CD8-positive, alpha-beta memory T cell (primary cell): ENCODE measurements around the gene ACBD5. TPM values are rescaled to one million over a fixed set of nuclear protein-coding genes. Genes with fewer than 3 reads are reported as not detected.
"Not testable (repeated sequence)": the region's sequence is repeated elsewhere in the genome, so short reads cannot be mapped to it uniquely, and the experiment has no call there.

Experiments
- CTCF ChIA-PET: fragments of 350-600 bp; sonication (Branson Sonifier 250); formaldehyde crosslinking; loops from one replicate; lab custom pipeline; 2021; ENCODE audit warnings: antibody characterized with exemption; lab: Charles Lee
- POLR2A ChIA-PET: fragments of 350-600 bp; sonication (Branson Sonifier 250); formaldehyde crosslinking; loops from one replicate; lab custom pipeline; 2021; ENCODE audit warnings: antibody characterized with exemption; lab: Charles Lee
- DNase-seq, 5 donors: peaks; one replicate each; pipeline versions ENCODE4 v3.0.0 to v3.0.0-alpha.2; 2020 to 2022; ENCODE audit warnings: mixed read lengths in 1 of 5
- H3K27ac ChIP-seq: one replicate; pipeline ENCODE4 v1.7.0; 2013; ENCODE audit warnings: low read depth, mild to moderate bottlenecking, low read length, moderate library complexity
- H3K27me3 ChIP-seq: 2 replicates; pipeline ENCODE4 v1.7.0; 2013; ENCODE audit warnings: low read length, mild to moderate bottlenecking; ENCODE audit not compliant: insufficient read depth, poor library complexity, severe bottlenecking
- H3K36me3 ChIP-seq: 2 replicates; pipeline ENCODE4 v1.7.0; 2013; ENCODE audit warnings: mild to moderate bottlenecking, low read length, moderate library complexity; ENCODE audit not compliant: insufficient read depth
- H3K4me1 ChIP-seq: 2 replicates; pipeline ENCODE4 v1.7.0; 2013; ENCODE audit warnings: mild to moderate bottlenecking, low read length, moderate library complexity; ENCODE audit not compliant: insufficient read depth
- H3K4me3 ChIP-seq: 2 replicates; pipeline ENCODE4 v1.7.0; 2013; ENCODE audit warnings: mild to moderate bottlenecking, low read length
- H3K9me3 ChIP-seq: 2 replicates; pipeline ENCODE4 v1.7.0; 2013; ENCODE audit warnings: mild to moderate bottlenecking, low read length
- H3K27ac Mint-ChIP-seq, 8 donors: one replicate each; pipeline ENCODE4 v1.8.0; 2020 to 2021; ENCODE audit warnings: mixed read lengths in 8 of 8, mild to moderate bottlenecking in 6 of 8, inconsistent platforms in 3 of 8, moderate library complexity in 3 of 8
- H3K27me3 Mint-ChIP-seq, 2 donors: one replicate each; pipeline ENCODE4 v1.8.0; 2020 to 2021; ENCODE audit warnings: mixed read lengths in 2 of 2, mild to moderate bottlenecking in 1 of 2, moderate library complexity in 1 of 2
- H3K36me3 Mint-ChIP-seq, 3 donors: one replicate each; pipeline ENCODE4 v1.8.0; 2020 to 2021; ENCODE audit warnings: mixed read lengths in 3 of 3, inconsistent platforms in 1 of 3, mild to moderate bottlenecking in 1 of 3
- H3K4me1 Mint-ChIP-seq, 3 donors: one replicate each; pipeline ENCODE4 v1.8.0; 2020 to 2021; ENCODE audit warnings: mixed read lengths in 3 of 3, inconsistent platforms in 1 of 3, mild to moderate bottlenecking in 1 of 3
- H3K4me3 Mint-ChIP-seq, 7 donors: one replicate each; pipeline ENCODE4 v1.8.0; 2020 to 2021; ENCODE audit warnings: mixed read lengths in 7 of 7, mild to moderate bottlenecking in 6 of 7, moderate library complexity in 4 of 7, inconsistent platforms in 2 of 7
- H3K9me3 Mint-ChIP-seq, 5 donors: one replicate each; pipeline ENCODE4 v1.8.0; 2020 to 2022; ENCODE audit warnings: mixed read lengths in 5 of 5, mild to moderate bottlenecking in 3 of 5, moderate library complexity in 2 of 5, inconsistent platforms in 1 of 5
- polyA plus RNA-seq: library from polyadenylated mRNA; unstranded; fragments of 300-500 nt; fragmentation: Illumina TruSeq; gene quantifications from one replicate; pipeline ENCODE4 v1.2.3, GENCODE V29; 2021
- total RNA-seq, 2 experiments: library from RNA; stranded (reverse); gene quantifications; one replicate each; pipeline ENCODE4 v1.2.3, GENCODE V29; 2021

Gene ACBD5
- total and polyA plus RNA-seq, 3 experiments from 2014 or later, result 13.2 to 21.3 (median 19.2) TPM

GRCh38 chr10:27157150-27157549 is 83.4 kb downstream of the ACBD5 start:
- peaks cover 5% of the 10 kb centered on the region for H3K36me3 ChIP-seq
- Mint-ChIP-seq H3K4me3 (peak overlapping the region; percentile 2 to 100 (median 99)), H3K9me3 (peaks cover 0 to 3% (median 0%) of the 10 kb centered on the region in 5 donors), H3K27ac (peak overlapping the region; percentile 58 to 100 (median 100)), H3K4me1 (peaks cover 36 to 48% (median 45%) of the 10 kb centered on the region in 3 donors), H3K36me3 (peaks cover 3 to 57% (median 16%) of the 10 kb centered on the region in 3 donors), H3K27me3 (peaks cover 0 to 9% of the 10 kb centered on the region in 2 donors)
- ChIA-PET CTCF (interaction anchor here (2.1 kb wide), 1 partner anchor 95 kb away, joined by 7 read pairs; no protein-coding TSS in a partner anchor), POLR2A (interaction anchor here (0.6 to 1.4 kb wide), 2 partner anchors 56 to 85 kb away, joined by 3 read pairs; no protein-coding TSS in a partner anchor)
- peaks cover 18% of the 10 kb centered on the region for H3K4me1 ChIP-seq
- H3K4me3 ChIP-seq, result no peak overlapping the region
- no peak for DNase-seq
- H3K9me3 ChIP-seq, result no peaks in the 10 kb centered on the region
- no peak overlapping the region for H3K27ac ChIP-seq
- no peaks in the 10 kb centered on the region for H3K27me3 ChIP-seq

GRCh38 chr10:27156566-27156965 is 84.0 kb downstream of the ACBD5 start:
- not testable (repeated sequence) for H3K9me3 ChIP-seq, H3K27me3 ChIP-seq, DNase-seq, H3K36me3 ChIP-seq, H3K27me3 Mint-ChIP-seq, H3K9me3 Mint-ChIP-seq
- CTCF ChIA-PET, result interaction anchor here (0.6 to 2.1 kb wide), 3 partner anchors 96 to 1303 kb away, joined by 3 to 7 read pairs (median 3); no protein-coding TSS in a partner anchor
- H3K4me3 Mint-ChIP-seq, result peak overlapping the region; percentile 97 to 100 (median 99)
- POLR2A ChIA-PET, result interaction anchor here (0.6 to 3.2 kb wide), 4 partner anchors 55 to 1376 kb away, joined by 3 to 20 read pairs (median 8); partner anchors contain the start of gene ACBD5
- peak overlapping the region; percentile 99 to 100 (median 100) for H3K27ac Mint-ChIP-seq
- peak overlapping the region; percentile 99 for H3K27ac ChIP-seq
- peak overlapping the region; percentile 97 for H3K4me3 ChIP-seq
- H3K36me3 Mint-ChIP-seq, result peaks cover 3 to 54% (median 11%) of the 10 kb centered on the region in 3 donors
- peaks cover 39 to 53% (median 50%) of the 10 kb centered on the region in 3 donors for H3K4me1 Mint-ChIP-seq
- peaks cover 19% of the 10 kb centered on the region for H3K4me1 ChIP-seq

GRCh38 chr10:27155066-27155754 is 85.4 kb downstream of the ACBD5 start, which contains the start of gene MASTL:
Gene MASTL, plus strand, starts transcription at chr10:27155352. Its CDS starts 75 bp downstream, at chr10:27155427.
- H3K4me3 ChIP-seq, result peak within 1 kb of the TSS; percentile 97
- H3K4me1 ChIP-seq, result peaks cover 31% of the 10 kb centered on the region
- peak within 1 kb of the TSS; percentile 99 to 100 (median 100) for H3K27ac Mint-ChIP-seq
- DNase-seq, result peak; percentile 93 to 98 (median 95)
- peak within 1 kb of the TSS; percentile 97 to 100 (median 99) for H3K4me3 Mint-ChIP-seq
- POLR2A ChIA-PET, result interaction anchor here (1.2 to 3.2 kb wide), 7 partner anchors 9 to 1377 kb away, joined by 3 to 33 read pairs (median 12); partner anchors contain the start of genes ACBD5 and RAB18
- no peaks in the 10 kb centered on the region for H3K9me3 ChIP-seq
- H3K36me3 Mint-ChIP-seq, result peaks cover 3 to 56% (median 9%) of the 10 kb centered on the region in 3 donors
- H3K9me3 Mint-ChIP-seq, result peaks cover 0 to 3% (median 0%) of the 10 kb centered on the region in 5 donors
- H3K27ac ChIP-seq, result peak within 1 kb of the TSS; percentile 99
- peaks cover 0 to 9% of the 10 kb centered on the region in 2 donors for H3K27me3 Mint-ChIP-seq
- no peaks in the 10 kb centered on the region for H3K27me3 ChIP-seq
- H3K36me3 ChIP-seq, result peaks cover 5% of the 10 kb centered on the region
- CTCF ChIA-PET, result interaction anchor here (0.6 to 2.1 kb wide), 9 partner anchors 9 to 687 kb away, joined by 3 to 7 read pairs (median 4); partner anchors contain the start of gene ACBD5
- H3K4me1 Mint-ChIP-seq, result peaks cover 43 to 66% (median 62%) of the 10 kb centered on the region in 3 donors

GRCh38 chr10:27153845-27154193 is 86.8 kb downstream of the ACBD5 start:
- H3K9me3 Mint-ChIP-seq, result peaks cover 0 to 3% (median 0%) of the 10 kb centered on the region in 5 donors
- H3K36me3 Mint-ChIP-seq, result peaks cover 3 to 61% (median 8%) of the 10 kb centered on the region in 3 donors
- Histone ChIP-seq H3K27ac (peak overlapping the region; percentile 99), H3K4me3 (peak overlapping the region; percentile 86), H3K27me3 (no peaks in the 10 kb centered on the region), H3K4me1 (peaks cover 32% of the 10 kb centered on the region), H3K9me3 (no peaks in the 10 kb centered on the region), H3K36me3 (peaks cover 4% of the 10 kb centered on the region)
- CTCF ChIA-PET, result interaction anchor here (0.8 to 2.1 kb wide), 11 partner anchors 8 to 686 kb away, joined by 3 to 8 read pairs (median 4); partner anchors contain the start of gene ACBD5
- H3K27me3 Mint-ChIP-seq, result peaks cover 0 to 9% of the 10 kb centered on the region in 2 donors
- peaks cover 49 to 72% (median 70%) of the 10 kb centered on the region in 3 donors for H3K4me1 Mint-ChIP-seq
- peak overlapping the region; percentile 97 to 100 (median 99) for H3K4me3 Mint-ChIP-seq
- H3K27ac Mint-ChIP-seq, result peak overlapping the region; percentile 99 to 100 (median 100)
- POLR2A ChIA-PET, result interaction anchor here (0.5 to 3.2 kb wide), 19 partner anchors 20 to 1378 kb away, joined by 3 to 33 read pairs (median 5); partner anchors contain the start of genes ABI1, ACBD5, ANKRD26 and RAB18
- peak in 1 of 5 donors; percentile 2 for DNase-seq

- ChIA-PET POLR2A (interaction anchor here (0.5 to 3.2 kb wide), 10 partner anchors 20 to 99 kb away, joined by 3 to 33 read pairs (median 6); partner anchors contain the start of genes ACBD5 and ANKRD26), CTCF (interaction anchor here (0.8 to 1.7 kb wide), 5 partner anchors 13 to 99 kb away, joined by 3 to 8 read pairs (median 4); no protein-coding TSS in a partner anchor)
- Mint-ChIP-seq H3K27ac (peak overlapping the region; percentile 99 to 100 (median 100)), H3K27me3 (peaks cover 0 to 9% of the 10 kb centered on the region in 2 donors), H3K9me3 (peaks cover 0 to 3% (median 0%) of the 10 kb centered on the region in 5 donors), H3K4me3 (peak overlapping the region; percentile 97 to 100 (median 99)), H3K4me1 (peaks cover 51 to 74% (median 73%) of the 10 kb centered on the region in 3 donors), H3K36me3 (peaks cover 3 to 61% (median 7%) of the 10 kb centered on the region in 3 donors)
- H3K9me3 ChIP-seq, result no peaks in the 10 kb centered on the region
- H3K27me3 ChIP-seq, result no peaks in the 10 kb centered on the region
- peaks cover 32% of the 10 kb centered on the region for H3K4me1 ChIP-seq
- no peaks in the 10 kb centered on the region for H3K36me3 ChIP-seq
- H3K4me3 ChIP-seq, result peak overlapping the region; percentile 86
- DNase-seq, result no peak
- peak overlapping the region; percentile 99 for H3K27ac ChIP-seq
Observed at GRCh38 chr10:27153329-27153728, 87.3 kb downstream of the ACBD5 start.

GRCh38 chr10:27152687-27153086 is 87.9 kb downstream of the ACBD5 start:
- ChIA-PET POLR2A (no interaction called here), CTCF (no interaction called here)
- no peak for DNase-seq
- H3K27me3 ChIP-seq, result no peaks in the 10 kb centered on the region
- peak overlapping the region; percentile 86 for H3K4me3 ChIP-seq
- peaks cover 2% of the 10 kb centered on the region for H3K36me3 ChIP-seq
- peaks cover 50 to 72% (median 71%) of the 10 kb centered on the region in 3 donors for H3K4me1 Mint-ChIP-seq
- peaks cover 32% of the 10 kb centered on the region for H3K4me1 ChIP-seq
- H3K27me3 Mint-ChIP-seq, result peaks cover 0 to 9% of the 10 kb centered on the region in 2 donors
- H3K36me3 Mint-ChIP-seq, result peaks cover 3 to 62% (median 7%) of the 10 kb centered on the region in 3 donors
- no peak overlapping the region for H3K27ac ChIP-seq
- H3K4me3 Mint-ChIP-seq, result peak overlapping the region; percentile 97 to 100 (median 99)
- no peaks in the 10 kb centered on the region for H3K9me3 ChIP-seq
- peak overlapping the region; percentile 15 to 100 (median 100) for H3K27ac Mint-ChIP-seq
- H3K9me3 Mint-ChIP-seq, result peaks cover 0 to 3% (median 0%) of the 10 kb centered on the region in 5 donors

- no peak for DNase-seq
- ChIA-PET CTCF (no interaction called here), POLR2A (interaction anchor here (0.6 to 0.7 kb wide), 2 partner anchors 32 to 137 kb away, joined by 3 to 7 read pairs; no protein-coding TSS in a partner anchor)
- H3K27ac Mint-ChIP-seq, result peak overlapping the region in 6 of 8 donors; percentile 28 to 86 (median 72)
- H3K36me3 Mint-ChIP-seq, result peaks cover 3 to 75% (median 5%) of the 10 kb centered on the region in 3 donors
- no peaks in the 10 kb centered on the region for H3K27me3 ChIP-seq
- H3K4me1 Mint-ChIP-seq, result peaks cover 50 to 76% (median 64%) of the 10 kb centered on the region in 3 donors
- H3K27ac ChIP-seq, result no peak overlapping the region
- H3K4me3 Mint-ChIP-seq, result peak overlapping the region in 6 of 7 donors; percentile 7 to 73 (median 46)
- no peak overlapping the region for H3K4me3 ChIP-seq
- H3K36me3 ChIP-seq, result peaks cover 11% of the 10 kb centered on the region
- H3K9me3 ChIP-seq, result no peaks in the 10 kb centered on the region
- H3K9me3 Mint-ChIP-seq, result peaks cover 0 to 3% (median 0%) of the 10 kb centered on the region in 5 donors
- H3K27me3 Mint-ChIP-seq, result peaks cover 0 to 5% of the 10 kb centered on the region in 2 donors
- H3K4me1 ChIP-seq, result peaks cover 28% of the 10 kb centered on the region
Observed at GRCh38 chr10:27150261-27150660, 90.3 kb downstream of the ACBD5 start.
